IMR-90 (cell line): Measurements from ENCODE around the gene PELI1. TPM values are rescaled to one million over a fixed set of nuclear protein-coding genes. Genes with fewer than 3 reads are reported as not detected.
A peak's percentile ranks its signal among the peaks of the same experiment; 100 is the strongest.

Experiments
- ATAC-seq: fragments of 200-7000 bp; cut with Tn5 transposase; 2 replicates; pipeline ENCODE4 v1.9.1; 2020; ENCODE audit warnings: low read depth, mild to moderate bottlenecking, moderate library complexity
- BruUV-seq: library from RNA; stranded (reverse); fragments of 400-500 nt; replicated peaks from 2 replicates; lab custom pipeline; 2021; lab: Mats Ljungman, UMichigan
- CTCF ChIA-PET: fragments of 300-600 bp; formaldehyde crosslinking; extraction: SDS; loops from one replicate; lab custom pipeline; 2021; ENCODE audit warnings: antibody characterized with exemption; lab: Yijun Ruan, JAX
- POLR2A ChIA-PET: fragments of 300-600 bp; sonication (Branson Sonifier 250); formaldehyde crosslinking; loops from one replicate; lab custom pipeline; 2022; ENCODE audit warnings: antibody characterized with exemption; ENCODE audit not compliant: unreplicated experiment; lab: Charles Lee
- DNase-seq: peaks from one replicate; pipeline ENCODE4 v3.0.0; 2013
- H2AFZ ChIP-seq: replicated peaks from 2 replicates; pipeline ENCODE3; 2013; ENCODE audit warnings: low read length, mild to moderate bottlenecking; ENCODE audit not compliant: poor library complexity
- H2AK5ac ChIP-seq: 2 replicates; pipeline ENCODE4 v1.6.1; 2013; ENCODE audit warnings: low read depth, low read length, inconsistent platforms
- H2AK9ac ChIP-seq: replicated peaks from 2 replicates; pipeline ENCODE3; 2013; ENCODE audit warnings: mild to moderate bottlenecking, low read depth, low read length, moderate library complexity; ENCODE audit not compliant: poor library complexity
- H2BK120ac ChIP-seq: 2 replicates; pipeline ENCODE4 v1.6.1; 2013; ENCODE audit warnings: low read depth, low read length, inconsistent platforms
- H2BK15ac ChIP-seq: 3 replicates; pipeline ENCODE4 v1.6.1; 2013; ENCODE audit warnings: low read depth, low read length, inconsistent platforms
- H2BK20ac ChIP-seq: 2 replicates; pipeline ENCODE4 v1.6.1; 2013; ENCODE audit warnings: low read depth, mild to moderate bottlenecking, inconsistent platforms, low read length, moderate library complexity
- H2BK5ac ChIP-seq: 2 replicates; pipeline ENCODE4 v1.6.1; 2013; ENCODE audit warnings: mild to moderate bottlenecking, low read depth, low read length, inconsistent platforms; ENCODE audit not compliant: poor library complexity, severe bottlenecking
- H3K14ac ChIP-seq: replicated peaks from 2 replicates; pipeline ENCODE4 v1.6.1; 2013; ENCODE audit warnings: low read depth, low read length, inconsistent platforms
- H3K18ac ChIP-seq: 2 replicates; pipeline ENCODE4 v1.6.1; 2013; ENCODE audit warnings: low read depth, low read length, control low read depth
- H3K23ac ChIP-seq: 2 replicates; pipeline ENCODE4 v1.6.1; 2013; ENCODE audit warnings: low read depth, low read length, inconsistent platforms
- H3K27ac ChIP-seq: 2 replicates; pipeline ENCODE4 v1.5.1; 2013; ENCODE audit warnings: mild to moderate bottlenecking, control low read depth, low read length; ENCODE audit not compliant: insufficient read depth
- H3K27me3 ChIP-seq: 2 replicates; pipeline ENCODE4 v1.6.1; 2013; ENCODE audit warnings: low read length; ENCODE audit not compliant: control insufficient read depth, insufficient read depth
- H3K36me3 ChIP-seq: 2 replicates; pipeline ENCODE4 v1.6.1; 2013; ENCODE audit warnings: low read length, mixed read lengths; ENCODE audit not compliant: control insufficient read depth, insufficient read depth
- H3K4ac ChIP-seq: 2 replicates; pipeline ENCODE4 v1.6.1; 2013; ENCODE audit warnings: low read depth, low read length, inconsistent platforms
- H3K4me1 ChIP-seq: 2 replicates; pipeline ENCODE4 v1.6.1; 2013; ENCODE audit warnings: low read length, mixed read lengths; ENCODE audit not compliant: control insufficient read depth, insufficient read depth
- H3K4me2 ChIP-seq: 2 replicates; pipeline ENCODE4 v1.6.1; 2013; ENCODE audit warnings: low read depth, mild to moderate bottlenecking, control low read depth, low read length, moderate library complexity
- H3K4me3 ChIP-seq: 2 replicates; pipeline ENCODE4 v1.5.1; 2013; ENCODE audit warnings: low read depth, mild to moderate bottlenecking, control low read depth, low read length, moderate library complexity; ENCODE audit not compliant: insufficient read depth
- H3K56ac ChIP-seq: 2 replicates; pipeline ENCODE4 v1.6.1; 2013; ENCODE audit warnings: low read length, inconsistent platforms; ENCODE audit not compliant: insufficient read depth; ENCODE audit errors: extremely low read depth
- H3K79me1 ChIP-seq, 2 experiments: 2 replicates each; pipeline ENCODE4 v1.6.1; 2013; ENCODE audit warnings: low read length in 2 of 2, inconsistent platforms in 1 of 2, low read depth in 1 of 2
- H3K9ac ChIP-seq: 2 replicates; pipeline ENCODE4 v1.6.1; 2013; ENCODE audit warnings: low read depth, low read length, control low read depth
- H3K9me1 ChIP-seq: 2 replicates; pipeline ENCODE4 v1.6.1; 2013; ENCODE audit warnings: low read length, inconsistent platforms; ENCODE audit not compliant: insufficient read depth
- H3K9me3 ChIP-seq: 2 replicates; pipeline ENCODE4 v1.6.1; 2013; ENCODE audit warnings: low read length; ENCODE audit not compliant: control insufficient read depth, insufficient read depth
- H4K20me1 ChIP-seq: 2 replicates; pipeline ENCODE4 v1.6.1; 2013; ENCODE audit warnings: low read length, inconsistent platforms; ENCODE audit not compliant: insufficient read depth
- H4K5ac ChIP-seq: 2 replicates; pipeline ENCODE4 v1.6.1; 2013; ENCODE audit warnings: mild to moderate bottlenecking, low read depth, low read length, control low read depth
- H4K8ac ChIP-seq, 2 experiments: 2 replicates each; pipeline ENCODE4 v1.6.1; 2013; ENCODE audit warnings: low read depth in 2 of 2, low read length in 2 of 2, control low read depth in 1 of 2, inconsistent platforms in 1 of 2
- H4K91ac ChIP-seq: 2 replicates; pipeline ENCODE4 v1.6.1; 2013; ENCODE audit warnings: low read depth, low read length, inconsistent platforms; ENCODE audit not compliant: insufficient read depth
- BHLHE40 ChIP-seq: fragments of 150-350 bp; IDR thresholded peaks from 2 replicates; pipeline ENCODE4 v1.6.1; 2016; ENCODE audit warnings: mild to moderate bottlenecking, low read depth, low read length
- CEBPB ChIP-seq: IDR thresholded peaks from 2 replicates; pipeline ENCODE4 v1.6.1; 2012; ENCODE audit warnings: low read depth, low read length, improper control_type of control experiment
- MAZ ChIP-seq: IDR thresholded peaks from 2 replicates; pipeline ENCODE4 v1.6.1; 2012; ENCODE audit warnings: low read depth, mild to moderate bottlenecking, low read length, improper control_type of control experiment, moderate library complexity, borderline replicate concordance
- NFE2L2 ChIP-seq: fragments of 150-350 bp; IDR thresholded peaks from 2 replicates; pipeline ENCODE4 v1.6.1; 2016; ENCODE audit warnings: low read depth, mild to moderate bottlenecking, low read length
- POLR2A ChIP-seq: IDR thresholded peaks from 2 replicates; pipeline ENCODE4 v1.6.1; 2012; ENCODE audit warnings: mild to moderate bottlenecking, low read depth, low read length
- RFX5 ChIP-seq: IDR thresholded peaks from 2 replicates; pipeline ENCODE4 v1.8.0; 2012; ENCODE audit warnings: low read depth, mild to moderate bottlenecking, low read length, moderate library complexity
- SMC3 ChIP-seq: fragments of 150-350 bp; IDR thresholded peaks from 2 replicates; pipeline ENCODE4 v1.6.1; 2016; ENCODE audit warnings: low read depth, mild to moderate bottlenecking, antibody characterized with exemption, low read length, moderate library complexity
- WGBS, 2 experiments: methylation state at CpG; one replicate each; pipeline versions ENCODE4 v1.1.5 to v1.1.7; 2013; ENCODE audit warnings: missing lambda C conversion rate in 2 of 2; ENCODE audit not compliant: insufficient read length in 1 of 2; ENCODE audit errors: extremely low coverage in 2 of 2; 5-methylcytosine and 5-hydroxymethylcytosine counted together
- dilution Hi-C: fragments of 300-500 bp; cut with HindIII; formaldehyde crosslinking; loops from one replicate; pipeline ENCODE4 v1.14.3; 2018; ENCODE audit warnings: low sequenced_read_pairs; ENCODE audit not compliant: unreplicated experiment
- in situ Hi-C: fragments of 300-500 bp; cut with MboI; formaldehyde crosslinking; loops from 3 replicates; pipeline ENCODE4 v1.14.3; 2019; ENCODE audit warnings: low sequenced_read_pairs, inconsistent platforms, mixed read lengths
- intact Hi-C: fragments of 100-400 bp; cut with micrococcal nuclease; formaldehyde crosslinking; loops from 2 replicates; pipeline ENCODE4 v1.10.0; 2022
- polyA plus RNA-seq, 3 experiments: library from polyadenylated mRNA; depleted of rRNA; stranded (reverse); fragments of >200 nt; gene quantifications; 2 replicates each; pipeline ENCODE4 v1.2.3, GENCODE V29; 2012; ENCODE audit warnings: low replicate concordance in 1 of 3
- total RNA-seq: library from RNA; depleted of rRNA; stranded (reverse); fragments of >200 nt; gene quantifications from 2 replicates; pipeline ENCODE4 v1.2.3, GENCODE V29; 2012

The PELI1 gene
- total and polyA plus RNA-seq, 2 of the 4 experiments (the other 2 are of a cell fraction) = 2.2 to 2.5 TPM

- Histone ChIP-seq H3K56ac (no peak overlapping the region), H3K23ac (no peak overlapping the region), H3K79me1 (no peaks in the 10 kb centered on the region), H3K27me3 (peaks cover 29% of the 10 kb centered on the region), H3K4ac (no peak overlapping the region), H3K4me1 (no peaks in the 10 kb centered on the region; the same call in 1 of the 2 replicates), H3K4me2 (no peak overlapping the region), H4K91ac (no peak overlapping the region), H2AK9ac (no peak overlapping the region), H2BK5ac (no peak overlapping the region), H2AFZ (no peak overlapping the region), H3K9ac (no peak overlapping the region), H3K27ac (no peak overlapping the region), H2BK120ac (no peak overlapping the region), H3K9me3 (no peaks in the 10 kb centered on the region), H3K18ac (no peak overlapping the region), H3K14ac (no peak overlapping the region), H3K36me3 (no peaks in the 10 kb centered on the region), H2BK20ac (no peak overlapping the region), H3K9me1 (no peaks in the 10 kb centered on the region), H4K20me1 (no peaks in the 10 kb centered on the region), H2BK15ac (no peak overlapping the region), H2AK5ac (no peak overlapping the region), H4K5ac (no peak overlapping the region), H4K8ac (no peak overlapping the region), H3K4me3 (no peak overlapping the region)
- POLR2A ChIA-PET = no interaction called here
- BruUV-seq = no TSS peak
- DNase-seq (peak; percentile 10), ATAC-seq (peak; percentile 42)
- in situ Hi-C loops (no loop called here), intact Hi-C loops (no loop called here), dilution Hi-C loops (no loop called here)
- no peak for TF ChIP-seq NFE2L2
- no peak for TF ChIP-seq POLR2A
- TF ChIP-seq MAZ = no peak
- TF ChIP-seq RFX5 = no peak
- peak; percentile 54 for TF ChIP-seq CEBPB
- TF ChIP-seq BHLHE40 = no peak
- TF ChIP-seq SMC3 = no peak
- CTCF ChIA-PET = no interaction called here
- WGBS, 2 experiments = no CpG with 5 or more reads among the region's 2 CpGs
These were observed 42.7 kb upstream of the PELI1 start for GRCh38 chr2:64186699-64187605.
